ENCODE results near the gene IL17RE.
A peak's percentile ranks its signal among the peaks of the same experiment; 100 is the strongest.

The IL17RE gene

DNA sequence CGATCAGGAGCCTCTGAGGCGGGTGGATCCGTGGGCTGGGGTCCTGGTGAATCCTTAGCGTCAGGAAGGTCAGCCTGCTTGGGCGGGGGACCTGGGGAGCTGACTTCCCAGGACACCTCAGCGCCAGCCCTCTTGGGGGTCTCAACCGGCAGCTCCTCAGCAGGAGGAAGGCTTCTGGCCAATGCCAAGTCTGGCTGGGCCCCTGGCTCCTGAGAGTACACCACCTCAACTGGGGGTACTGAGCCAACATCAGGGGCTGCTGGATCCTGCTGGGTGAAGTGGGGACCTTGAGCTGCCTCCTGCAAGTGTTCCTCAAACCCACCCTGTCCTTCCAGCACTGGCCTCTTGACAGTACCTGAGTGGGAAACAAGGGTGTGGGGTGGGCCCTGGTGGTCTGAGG, 46.5 kb downstream of the IL17RE start:
- no peaks in the 10 kb centered on the region for H3K9me3 ChIP-seq (ENCODE audit: control insufficient read depth in 5 of 5, low read length in 5 of 5)
- no peak overlapping the region for H3K4me3 ChIP-seq (ENCODE audit: low read depth in 1 of 5, low read length in 5 of 5)
- H3K4me1 ChIP-seq (ENCODE audit: control insufficient read depth in 5 of 5, insufficient read depth in 5 of 5, low read length in 5 of 5), result peaks cover 0 to 36% (median 31%) of the 10 kb centered on the region in 5 donors
- H3K27me3 ChIP-seq (ENCODE audit: control insufficient read depth in 5 of 5, insufficient read depth in 4 of 5, low read length in 5 of 5), result no peaks in the 10 kb centered on the region
- no peak overlapping the region for H3K27ac ChIP-seq (ENCODE audit: low read depth, low read length)
- H3K9ac ChIP-seq (ENCODE audit: low read length in 5 of 5), result peak overlapping the region in 2 of 5 donors; percentile 7 to 30
- peaks cover 0 to 16% (median 10%) of the 10 kb centered on the region in 5 donors for H3K36me3 ChIP-seq (ENCODE audit: control insufficient read depth in 5 of 5, insufficient read depth in 5 of 5, low read length in 5 of 5)

DNA sequence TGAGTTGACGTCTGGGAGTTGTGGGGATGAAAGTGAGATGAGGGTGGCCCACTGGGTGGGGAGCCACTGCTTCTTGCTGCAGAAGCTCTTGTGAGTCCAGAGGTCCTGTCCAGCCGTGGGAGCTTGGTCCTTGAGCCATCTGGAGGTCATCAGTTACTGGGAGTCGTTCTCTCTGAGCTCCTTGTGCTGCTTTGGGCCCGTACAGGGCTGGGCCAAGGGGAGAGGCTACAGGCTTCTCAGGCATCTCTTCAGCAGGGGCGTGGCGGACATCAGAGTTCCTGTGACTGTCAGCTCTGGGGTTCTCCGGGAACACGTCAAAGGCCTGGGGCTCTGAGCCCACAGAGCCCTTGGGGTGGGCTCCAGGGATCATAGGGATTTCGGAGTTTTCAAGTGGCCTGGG, 47.0 kb downstream of the IL17RE start:
- no peaks in the 10 kb centered on the region for H3K9me3 ChIP-seq (ENCODE audit: control insufficient read depth in 5 of 5, low read length in 5 of 5)
- no peak overlapping the region for H3K4me3 ChIP-seq (ENCODE audit: low read depth in 1 of 5, low read length in 5 of 5)
- H3K27me3 ChIP-seq (ENCODE audit: control insufficient read depth in 5 of 5, insufficient read depth in 4 of 5, low read length in 5 of 5), result no peaks in the 10 kb centered on the region
- peaks cover 0 to 36% (median 31%) of the 10 kb centered on the region in 5 donors for H3K4me1 ChIP-seq (ENCODE audit: control insufficient read depth in 5 of 5, insufficient read depth in 5 of 5, low read length in 5 of 5)
- no peak overlapping the region for H3K27ac ChIP-seq (ENCODE audit: low read depth, low read length)
- peaks cover 0 to 13% (median 8%) of the 10 kb centered on the region in 5 donors for H3K36me3 ChIP-seq (ENCODE audit: control insufficient read depth in 5 of 5, insufficient read depth in 5 of 5, low read length in 5 of 5)
- no peak overlapping the region for H3K9ac ChIP-seq (ENCODE audit: low read length in 5 of 5)

DNA sequence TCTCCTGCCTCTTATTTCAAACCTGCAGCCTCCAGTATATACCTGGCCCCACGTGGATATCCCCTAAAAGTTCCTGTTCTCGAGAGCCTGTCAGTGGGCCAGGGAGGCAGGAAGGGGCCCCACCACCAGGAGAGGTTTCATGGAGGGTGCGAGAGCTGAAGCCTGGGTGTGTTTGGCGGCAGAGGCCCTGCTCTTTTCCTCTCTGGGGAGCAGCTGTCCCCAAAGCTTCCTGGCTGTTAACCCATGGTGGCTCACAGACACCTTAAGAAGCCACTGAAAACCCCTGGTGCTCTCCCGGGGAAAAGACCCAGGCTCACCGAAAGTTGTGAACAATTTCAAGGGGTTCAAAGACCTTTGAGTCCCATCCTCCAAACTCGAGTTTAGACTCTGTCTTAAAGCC, 48.5 kb downstream of the IL17RE start:
- H3K27ac ChIP-seq (ENCODE audit: low read depth, low read length), result no peak overlapping the region
- H3K4me3 ChIP-seq (ENCODE audit: low read depth in 1 of 5, low read length in 5 of 5), result no peak overlapping the region
- peaks cover 0 to 46% (median 37%) of the 10 kb centered on the region in 5 donors for H3K4me1 ChIP-seq (ENCODE audit: control insufficient read depth in 5 of 5, insufficient read depth in 5 of 5, low read length in 5 of 5)
- no peaks in the 10 kb centered on the region for H3K9me3 ChIP-seq (ENCODE audit: control insufficient read depth in 5 of 5, low read length in 5 of 5)
- H3K9ac ChIP-seq (ENCODE audit: low read length in 5 of 5), result no peak overlapping the region
- no peaks in the 10 kb centered on the region for H3K27me3 ChIP-seq (ENCODE audit: control insufficient read depth in 5 of 5, insufficient read depth in 4 of 5, low read length in 5 of 5)
- H3K36me3 ChIP-seq (ENCODE audit: control insufficient read depth in 5 of 5, insufficient read depth in 5 of 5, low read length in 5 of 5), result peaks cover 0 to 13% (median 8%) of the 10 kb centered on the region in 5 donors

DNA sequence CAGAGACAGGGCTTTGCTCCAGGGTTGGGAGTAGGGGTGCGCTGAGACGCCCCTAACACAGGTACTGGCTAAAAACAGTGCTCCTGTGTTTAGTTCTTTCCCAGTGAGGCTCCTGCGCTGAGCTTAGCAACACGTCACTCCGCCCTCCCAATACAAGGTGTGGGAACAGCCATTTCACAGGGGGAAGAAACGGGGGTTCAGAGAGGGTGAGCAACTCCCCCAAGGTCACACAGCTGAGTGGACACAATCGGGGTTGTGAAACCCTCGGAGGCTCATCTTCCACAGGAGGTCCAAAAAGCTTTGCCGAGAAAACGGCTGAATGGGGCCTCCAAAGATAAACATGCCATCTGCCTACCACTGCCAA, 48.9 kb downstream of the IL17RE start:
- no peak overlapping the region for H3K27ac ChIP-seq (ENCODE audit: low read depth, low read length)
- peak overlapping the region in 4 of 5 donors; percentile 22 to 67 (median 60) for H3K4me3 ChIP-seq (ENCODE audit: low read depth in 1 of 5, low read length in 5 of 5)
- H3K9ac ChIP-seq (ENCODE audit: low read length in 5 of 5), result peak overlapping the region in 3 of 5 donors; percentile 30 to 64 (median 44)
- H3K27me3 ChIP-seq (ENCODE audit: control insufficient read depth in 5 of 5, insufficient read depth in 4 of 5, low read length in 5 of 5), result no peaks in the 10 kb centered on the region
- H3K36me3 ChIP-seq (ENCODE audit: control insufficient read depth in 5 of 5, insufficient read depth in 5 of 5, low read length in 5 of 5), result peaks cover 0 to 13% (median 8%) of the 10 kb centered on the region in 5 donors
- H3K4me1 ChIP-seq (ENCODE audit: control insufficient read depth in 5 of 5, insufficient read depth in 5 of 5, low read length in 5 of 5), result peaks cover 0 to 44% (median 33%) of the 10 kb centered on the region in 5 donors
- H3K9me3 ChIP-seq (ENCODE audit: control insufficient read depth in 5 of 5, low read length in 5 of 5), result no peaks in the 10 kb centered on the region

DNA sequence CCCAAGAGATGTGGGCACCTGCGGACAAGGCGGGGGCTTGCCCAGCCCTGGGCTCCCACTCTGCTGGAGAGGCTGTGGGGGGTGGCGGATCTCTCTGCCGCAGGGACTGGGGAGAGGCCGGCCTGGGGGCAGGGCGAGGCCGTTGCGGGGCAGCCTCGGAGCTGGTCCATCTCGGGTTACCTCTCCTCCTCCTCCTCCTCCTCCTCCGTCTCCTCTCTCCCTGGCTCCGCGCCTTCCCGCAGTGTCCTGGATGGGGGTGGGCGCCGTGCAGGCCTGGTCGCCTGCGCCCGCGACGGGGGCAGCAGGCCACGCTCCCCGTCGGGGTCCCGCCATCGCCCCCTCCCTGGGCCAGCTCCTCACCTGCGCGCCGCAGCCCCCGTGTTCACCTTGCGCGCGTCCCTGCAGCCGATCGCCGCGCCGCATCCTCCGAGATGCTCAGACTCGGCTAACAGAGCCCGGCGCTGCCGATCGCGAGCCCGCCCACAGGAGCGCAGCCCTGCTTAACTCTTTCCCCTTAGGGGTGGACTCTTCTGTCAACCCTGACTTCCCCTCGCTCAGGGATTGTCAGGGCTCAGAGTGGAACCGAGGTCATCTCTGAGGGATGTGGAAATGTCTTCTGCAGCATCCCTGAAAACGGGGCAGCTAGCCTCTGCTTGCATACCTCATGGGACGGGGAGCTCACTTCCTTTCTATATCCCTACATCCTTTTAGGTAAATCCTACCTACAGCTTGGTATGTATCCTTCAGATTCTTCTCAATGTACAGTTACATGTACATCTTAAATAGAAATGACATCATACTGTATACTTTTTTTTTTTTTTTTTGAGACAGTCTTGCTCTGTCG, 49.5 kb downstream of the IL17RE start, which contains the start of gene PRRT3:
Gene PRRT3 (minus strand): TSS at position 447 of the 844 bp plus-strand sequence. CDS start 2,293 bp downstream, outside the sequence.
- H3K4me3 ChIP-seq (ENCODE audit: low read depth in 1 of 5, low read length in 5 of 5), result peak within 1 kb of the TSS in 4 of 5 donors; percentile 22 to 67 (median 60)
- H3K27ac ChIP-seq (ENCODE audit: low read depth, low read length), result no peak within 1 kb of the TSS
- H3K4me1 ChIP-seq (ENCODE audit: control insufficient read depth in 5 of 5, insufficient read depth in 5 of 5, low read length in 5 of 5), result peaks cover 0 to 39% (median 27%) of the 10 kb centered on the region in 5 donors
- H3K9me3 ChIP-seq (ENCODE audit: control insufficient read depth in 5 of 5, low read length in 5 of 5), result no peaks in the 10 kb centered on the region
- H3K36me3 ChIP-seq (ENCODE audit: control insufficient read depth in 5 of 5, insufficient read depth in 5 of 5, low read length in 5 of 5), result peaks cover 0 to 13% (median 8%) of the 10 kb centered on the region in 5 donors
- H3K9ac ChIP-seq (ENCODE audit: low read length in 5 of 5), result peak within 1 kb of the TSS in 3 of 5 donors; percentile 30 to 64 (median 44)
- H3K27me3 ChIP-seq (ENCODE audit: control insufficient read depth in 5 of 5, insufficient read depth in 4 of 5, low read length in 5 of 5), result no peaks in the 10 kb centered on the region

DNA sequence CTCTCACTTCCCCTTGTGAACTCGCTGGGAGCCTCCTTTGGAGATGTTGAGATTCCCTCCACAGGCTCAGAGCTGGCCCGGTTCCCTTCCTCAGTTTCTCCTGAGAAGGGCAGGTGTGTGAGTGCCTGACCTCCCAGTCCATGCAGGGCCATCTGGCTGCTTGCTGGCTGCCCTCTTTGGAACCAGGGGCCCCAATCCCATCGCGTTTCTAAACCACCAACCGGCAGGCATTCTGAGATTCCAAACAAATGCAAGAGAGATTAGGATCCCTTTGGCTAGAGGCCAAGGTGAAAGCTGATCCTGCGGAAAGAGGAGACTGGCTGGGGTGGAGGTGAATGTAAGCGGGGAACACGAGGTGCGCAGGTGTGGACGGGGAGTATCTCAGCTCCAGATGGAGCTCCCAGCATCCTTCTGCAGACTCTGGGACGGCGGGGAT, 52.4 kb downstream of the IL17RE start:
- peaks cover 0 to 6% (median 0%) of the 10 kb centered on the region in 5 donors for H3K36me3 ChIP-seq (ENCODE audit: control insufficient read depth in 5 of 5, insufficient read depth in 5 of 5, low read length in 5 of 5)
- H3K27ac ChIP-seq (ENCODE audit: low read depth, low read length), result no peak overlapping the region

DNA sequence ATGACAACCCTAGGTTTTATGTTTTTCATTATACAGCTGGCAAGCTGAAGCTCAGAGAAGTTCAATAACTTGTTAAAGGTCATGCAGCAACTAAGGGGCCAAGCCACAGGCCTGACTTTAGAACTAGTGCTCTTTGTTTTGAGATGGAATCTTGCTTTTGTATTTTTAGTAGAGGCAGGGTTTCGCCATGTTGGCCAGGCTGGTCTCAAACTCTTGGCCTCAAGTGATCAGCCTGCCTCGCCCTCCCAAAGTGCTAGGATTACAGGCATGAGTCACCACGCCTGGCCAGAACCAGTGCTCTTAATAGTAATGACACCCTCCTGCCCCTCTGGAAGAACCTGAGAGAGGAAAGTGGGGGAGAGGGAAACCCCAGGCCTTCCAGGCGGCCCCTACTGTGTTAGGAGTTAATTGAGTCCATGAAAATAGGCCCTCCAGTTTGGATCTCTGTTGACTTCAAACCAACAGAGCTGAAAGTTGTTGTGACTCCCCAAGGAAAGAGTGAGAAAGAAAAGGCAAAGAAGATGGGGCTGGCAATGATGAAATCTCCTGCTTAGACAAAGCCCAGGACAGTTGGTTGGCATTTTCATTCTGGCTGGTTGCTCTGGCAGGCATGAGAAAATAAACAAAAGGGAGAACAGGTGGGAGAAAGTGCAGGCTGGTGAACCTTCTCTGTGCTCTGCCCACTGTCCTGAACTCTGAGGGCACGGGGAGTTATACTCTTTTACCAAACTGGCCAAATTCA, 53.1 kb downstream of the IL17RE start:
- Histone ChIP-seq H3K9ac (ENCODE audit: low read length in 5 of 5) (no peak overlapping the region), H3K9me3 (ENCODE audit: control insufficient read depth in 5 of 5, low read length in 5 of 5) (no peaks in the 10 kb centered on the region), H3K27ac (ENCODE audit: low read depth, low read length) (peak overlapping the region; percentile 52), H3K27me3 (ENCODE audit: control insufficient read depth in 5 of 5, insufficient read depth in 4 of 5, low read length in 5 of 5) (no peaks in the 10 kb centered on the region), H3K4me3 (ENCODE audit: low read depth in 1 of 5, low read length in 5 of 5) (no peak overlapping the region), H3K4me1 (ENCODE audit: control insufficient read depth in 5 of 5, insufficient read depth in 5 of 5, low read length in 5 of 5) (peaks cover 0 to 29% (median 18%) of the 10 kb centered on the region in 5 donors), H3K36me3 (ENCODE audit: control insufficient read depth in 5 of 5, insufficient read depth in 5 of 5, low read length in 5 of 5) (peaks cover 0 to 4% (median 2%) of the 10 kb centered on the region in 5 donors)

More for the DNA sequence above, 52.4 kb downstream of the IL17RE start:
- Histone ChIP-seq H3K4me3 (ENCODE audit: low read depth in 1 of 5, low read length in 5 of 5) (no peak overlapping the region), H3K4me1 (ENCODE audit: control insufficient read depth in 5 of 5, insufficient read depth in 5 of 5, low read length in 5 of 5) (peaks cover 0 to 29% (median 18%) of the 10 kb centered on the region in 5 donors), H3K9me3 (ENCODE audit: control insufficient read depth in 5 of 5, low read length in 5 of 5) (no peaks in the 10 kb centered on the region), H3K27me3 (ENCODE audit: control insufficient read depth in 5 of 5, insufficient read depth in 4 of 5, low read length in 5 of 5) (no peaks in the 10 kb centered on the region), H3K9ac (ENCODE audit: low read length in 5 of 5) (no peak overlapping the region)

DNA sequence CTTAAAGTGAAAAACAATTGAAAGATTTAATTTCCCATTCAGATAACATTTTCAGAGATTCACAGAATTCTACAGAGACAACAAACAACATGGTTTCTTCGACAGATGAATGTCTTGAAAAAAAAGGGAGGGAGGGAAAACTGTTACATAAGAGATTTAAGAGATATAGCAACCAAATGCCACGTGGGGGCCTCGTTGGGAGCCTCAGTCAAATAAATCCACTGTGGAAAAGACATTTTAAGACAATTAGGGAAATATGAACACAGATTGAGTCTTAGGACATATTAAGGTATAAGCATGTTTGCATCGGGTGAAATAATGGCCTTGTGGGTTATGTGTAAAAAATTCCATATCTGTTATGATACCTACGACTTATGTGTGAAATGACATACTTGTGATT, 54.6 kb downstream of the IL17RE start:
- H3K27ac ChIP-seq (ENCODE audit: low read depth, low read length), result peak overlapping the region; percentile 52
- H3K27me3 ChIP-seq (ENCODE audit: control insufficient read depth in 5 of 5, insufficient read depth in 4 of 5, low read length in 5 of 5), result no peaks in the 10 kb centered on the region
- peaks cover 0 to 15% (median 13%) of the 10 kb centered on the region in 5 donors for H3K36me3 ChIP-seq (ENCODE audit: control insufficient read depth in 5 of 5, insufficient read depth in 5 of 5, low read length in 5 of 5)
- H3K9me3 ChIP-seq (ENCODE audit: control insufficient read depth in 5 of 5, low read length in 5 of 5), result no peaks in the 10 kb centered on the region
- H3K4me3 ChIP-seq (ENCODE audit: low read depth in 1 of 5, low read length in 5 of 5), result no peak overlapping the region
- peaks cover 0 to 22% (median 9%) of the 10 kb centered on the region in 5 donors for H3K4me1 ChIP-seq (ENCODE audit: control insufficient read depth in 5 of 5, insufficient read depth in 5 of 5, low read length in 5 of 5)
- H3K9ac ChIP-seq (ENCODE audit: low read length in 5 of 5), result peak overlapping the region in 1 of 5 donors; percentile 26

DNA sequence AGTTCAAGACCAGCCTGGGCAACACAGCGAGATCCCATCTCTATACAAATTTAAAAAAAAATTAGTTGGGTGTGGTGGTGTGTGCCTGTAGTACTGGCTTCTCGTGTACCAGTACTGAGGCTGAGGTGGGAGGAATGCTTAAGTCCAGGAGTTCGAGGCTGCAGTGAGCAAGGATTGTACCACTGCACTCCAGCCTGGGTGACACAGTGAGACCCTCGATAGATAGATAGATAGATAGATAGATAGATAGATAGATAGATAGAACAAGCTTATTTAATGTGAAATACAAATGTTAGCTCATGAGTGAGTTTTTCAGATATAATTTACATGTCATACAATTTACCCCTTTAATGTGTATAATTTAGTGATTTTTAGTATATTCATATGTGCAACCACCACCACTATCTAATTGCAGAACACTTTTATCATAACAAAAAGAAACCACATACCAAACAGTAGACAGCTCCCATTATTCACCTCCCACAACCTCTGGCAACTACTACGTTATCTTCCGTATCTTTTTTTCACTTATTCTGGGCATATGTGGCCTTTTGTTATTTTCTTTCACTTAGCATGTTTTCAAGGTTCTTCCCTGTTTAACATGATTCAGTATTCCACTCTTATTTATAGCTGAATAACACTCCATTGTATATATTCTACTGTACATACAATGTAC, 62.7 kb downstream of the IL17RE start:
- Histone ChIP-seq H3K4me1 (ENCODE audit: control insufficient read depth in 5 of 5, insufficient read depth in 5 of 5, low read length in 5 of 5) (peaks cover 0 to 11% (median 0%) of the 10 kb centered on the region in 5 donors), H3K9ac (ENCODE audit: low read length in 5 of 5) (no peak overlapping the region), H3K4me3 (ENCODE audit: low read depth in 1 of 5, low read length in 5 of 5) (no peak overlapping the region), H3K9me3 (ENCODE audit: control insufficient read depth in 5 of 5, low read length in 5 of 5) (no peaks in the 10 kb centered on the region), H3K27ac (ENCODE audit: low read depth, low read length) (no peak overlapping the region), H3K36me3 (ENCODE audit: control insufficient read depth in 5 of 5, insufficient read depth in 5 of 5, low read length in 5 of 5) (peaks cover 37 to 70% (median 65%) of the 10 kb centered on the region in 5 donors), H3K27me3 (ENCODE audit: control insufficient read depth in 5 of 5, insufficient read depth in 4 of 5, low read length in 5 of 5) (no peaks in the 10 kb centered on the region)
